A673 (cell line): ENCODE results near the gene DNAH12. TPM values are rescaled to one million over a fixed set of nuclear protein-coding genes. Genes with fewer than 3 reads are reported as not detected.

Source experiments
- BruUV-seq: library from RNA; stranded (reverse); fragments of 400-500 nt; replicated peaks from 2 replicates; lab custom pipeline; 2021; lab: Mats Ljungman, UMichigan
- CTCF ChIA-PET: fragments of 300-600 bp; sonication (Branson Sonifier 250); formaldehyde crosslinking; loops from one replicate; lab custom pipeline; 2022; ENCODE audit warnings: antibody characterized with exemption; lab: Charles Lee
- POLR2A ChIA-PET: fragments of 300-600 bp; sonication (Branson Sonifier 250); formaldehyde crosslinking; loops from one replicate; lab custom pipeline; 2022; ENCODE audit warnings: antibody characterized with exemption; ENCODE audit not compliant: low non-redundant PET; lab: Charles Lee
- DNase-seq: peaks from one replicate; pipeline ENCODE4 v3.0.0-alpha.2; 2015; ENCODE audit warnings: low spot score
- H3K27ac ChIP-seq: fragments of 200-600 bp; sonication (generic); 2 replicates; pipeline ENCODE4 v1.5.1; 2016; ENCODE audit warnings: mixed run types, low read depth, mild to moderate bottlenecking, mixed read lengths, antibody characterized with exemption, low read length; ENCODE audit not compliant: poor library complexity, severe bottlenecking
- H3K27me3 ChIP-seq: fragments of 200-600 bp; sonication (generic); replicated peaks from 2 replicates; pipeline ENCODE4 v1.6.1; 2017; ENCODE audit warnings: mixed run types, low read depth, mild to moderate bottlenecking, mixed read lengths, antibody characterized with exemption, low read length; ENCODE audit not compliant: insufficient read depth, poor library complexity
- H3K36me3 ChIP-seq: fragments of 200-600 bp; sonication (generic); 2 replicates; pipeline ENCODE4 v1.6.1; 2016; ENCODE audit warnings: mixed run types, mild to moderate bottlenecking, mixed read lengths, antibody characterized with exemption, low read length; ENCODE audit not compliant: insufficient read depth, poor library complexity, severe bottlenecking
- H3K4me1 ChIP-seq: fragments of 200-600 bp; sonication (generic); 2 replicates; pipeline ENCODE4 v1.6.1; 2017; ENCODE audit warnings: mixed run types, mild to moderate bottlenecking, mixed read lengths, antibody characterized with exemption, low read length; ENCODE audit not compliant: insufficient read depth, poor library complexity, severe bottlenecking
- H3K4me3 ChIP-seq: fragments of 200-600 bp; sonication (generic); 2 replicates; pipeline ENCODE4 v1.5.1; 2016; ENCODE audit warnings: low read depth, mixed run types, mild to moderate bottlenecking, mixed read lengths, low read length; ENCODE audit not compliant: poor library complexity, severe bottlenecking
- H3K9me3 ChIP-seq: fragments of 200-600 bp; sonication (generic); 2 replicates; pipeline ENCODE4 v1.6.1; 2016; ENCODE audit warnings: mixed run types, low read depth, mild to moderate bottlenecking, mixed read lengths, antibody characterized with exemption, low read length; ENCODE audit not compliant: poor library complexity, severe bottlenecking
- CTCF ChIP-seq: fragments of 300-800, 200-600 bp; sonication (generic); conservative IDR thresholded peaks from 2 replicates; pipeline ENCODE4 v1.5.1; 2017; ENCODE audit warnings: low read depth, mild to moderate bottlenecking, antibody characterized with exemption, low read length, moderate library complexity, mixed read lengths
- EZH2 ChIP-seq: fragments of 200-600 bp; sonication (generic); IDR thresholded peaks from 2 replicates; pipeline ENCODE4 v1.6.1; 2017; ENCODE audit warnings: borderline replicate concordance, low read depth, mild to moderate bottlenecking, mixed read lengths, antibody characterized with exemption, low read length; ENCODE audit not compliant: poor library complexity, severe bottlenecking
- intact Hi-C: fragments of 100-400 bp; cut with micrococcal nuclease; formaldehyde crosslinking; loops from one replicate; pipeline ENCODE4 v1.10.0; 2022; ENCODE audit not compliant: unreplicated experiment
- total RNA-seq: library from RNA; stranded (reverse); gene quantifications from 2 replicates; pipeline ENCODE4 v1.2.3, GENCODE V29; 2021

DNAH12 gene
- total RNA-seq, 1 experiment from 2014 or later: not detected

- TF ChIP-seq CTCF (no peak), EZH2 (no peak)
- BruUV-seq: no TSS peak
- intact Hi-C loops: no loop called here
- Histone ChIP-seq H3K36me3 (no peaks in the 10 kb centered on the region), H3K4me3 (no peak overlapping the region), H3K27ac (no peak overlapping the region), H3K27me3 (no peaks in the 10 kb centered on the region), H3K9me3 (no peaks in the 10 kb centered on the region), H3K4me1 (no peaks in the 10 kb centered on the region)
- POLR2A ChIA-PET: interaction anchor here (0.5 kb wide), 1 partner anchor 18 kb away, joined by 4 read pairs; no protein-coding TSS in a partner anchor
- no peak for DNase-seq
- CTCF ChIA-PET: no interaction called here
Observed at GRCh38 chr3:57278237-57278636, 265.9 kb downstream of the DNAH12 start.

- Histone ChIP-seq H3K27me3 (no peaks in the 10 kb centered on the region), H3K9me3 (no peaks in the 10 kb centered on the region), H3K4me3 (no peak overlapping the region), H3K4me1 (no peaks in the 10 kb centered on the region), H3K36me3 (no peaks in the 10 kb centered on the region), H3K27ac (no peak overlapping the region)
- BruUV-seq: no TSS peak
- POLR2A ChIA-PET: no interaction called here
- no peak for DNase-seq
- CTCF ChIA-PET: no interaction called here
- intact Hi-C loops: no loop called here
- TF ChIP-seq EZH2: no peak
Observed at GRCh38 chr3:57275393-57275792, 268.8 kb downstream of the DNAH12 start.

GRCh38 chr3:57274845-57275244 is 269.3 kb downstream of the DNAH12 start:
- DNase-seq: no peak
- intact Hi-C loops: no loop called here
- Histone ChIP-seq H3K4me1 (no peaks in the 10 kb centered on the region), H3K27me3 (no peaks in the 10 kb centered on the region), H3K4me3 (no peak overlapping the region), H3K27ac (no peak overlapping the region), H3K9me3 (no peaks in the 10 kb centered on the region), H3K36me3 (peaks cover 1% of the 10 kb centered on the region)
- POLR2A ChIA-PET: no interaction called here
- BruUV-seq: no TSS peak
- CTCF ChIA-PET: no interaction called here
- TF ChIP-seq CTCF: no peak
- TF ChIP-seq EZH2: no peak

- Histone ChIP-seq H3K9me3 (no peaks in the 10 kb centered on the region), H3K4me3 (no peak overlapping the region), H3K4me1 (no peaks in the 10 kb centered on the region), H3K27me3 (no peaks in the 10 kb centered on the region), H3K36me3 (peaks cover 10% of the 10 kb centered on the region), H3K27ac (no peak overlapping the region)
- TF ChIP-seq CTCF (no peak), EZH2 (no peak)
- ChIA-PET POLR2A (no interaction called here), CTCF (no interaction called here)
- intact Hi-C loops: no loop called here
- DNase-seq: no peak
- BruUV-seq: no TSS peak
Observed at GRCh38 chr3:57268416-57268815, 275.7 kb downstream of the DNAH12 start.
